Left renal cortex interstitium (tissue), 4 donors: ENCODE data around the gene RELL1. TPM values are rescaled to one million over a fixed set of nuclear protein-coding genes. Genes with fewer than 3 reads are reported as not detected.
A peak's percentile ranks its signal among the peaks of the same experiment; 100 is the strongest.
"Not testable (repeated sequence)": the region's sequence is repeated elsewhere in the genome, so short reads cannot be mapped to it uniquely, and the experiment has no call there.

Source experiments
- DNase-seq, 4 donors: peaks; one replicate each; pipeline ENCODE4 v3.0.0-alpha.2; 2013; ENCODE audit warnings: low read depth in 4 of 4, low spot score in 2 of 4, missing footprints in 1 of 4
- polyA plus RNA-seq, 4 donors: library from polyadenylated mRNA; unstranded; fragments of 120-200 nt; gene quantifications; one replicate each; pipeline ENCODE4 v1.2.1, GENCODE V29; 2013; ENCODE audit not compliant: insufficient read length in 4 of 4

Gene RELL1
- polyA plus RNA-seq, 4 donors, result 9.6 to 10.9 (median 10.5) TPM

DNA sequence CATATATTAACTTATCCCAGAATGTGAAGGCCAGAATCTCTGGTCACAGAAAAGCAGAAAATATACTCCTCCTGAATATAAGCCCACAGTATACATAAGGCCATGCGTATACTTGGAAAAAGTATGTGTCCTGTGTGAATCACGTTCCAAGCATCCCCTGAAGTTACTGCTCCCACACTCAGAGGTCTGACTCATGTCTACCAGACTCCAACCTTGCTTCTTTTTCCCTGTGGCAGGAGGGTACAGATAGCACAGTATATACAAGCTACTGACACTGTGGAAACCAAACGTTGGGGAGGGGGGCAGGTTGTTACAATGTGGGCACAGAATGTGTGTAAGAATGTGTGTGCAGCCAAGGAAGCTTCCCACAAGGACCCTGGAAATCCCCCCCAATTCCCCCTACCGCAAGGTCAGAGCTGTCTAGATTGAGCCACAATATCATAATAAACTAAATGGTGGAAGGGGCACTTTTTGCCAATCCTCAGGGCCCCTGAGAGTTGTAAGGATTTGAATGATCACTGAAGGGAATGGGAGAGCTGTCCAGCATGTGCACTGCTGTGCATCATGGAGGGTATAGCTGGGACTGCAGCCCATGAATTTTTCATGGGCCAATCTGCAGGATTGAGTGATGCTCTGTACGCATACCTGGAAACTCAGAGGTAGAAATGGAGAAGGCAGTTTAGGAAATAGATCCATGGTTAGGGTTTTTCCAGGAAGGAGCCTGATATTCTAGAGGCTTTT lies 7.4 kb upstream of the RELL1 start:
- DNase-seq, result no peak

DNA sequence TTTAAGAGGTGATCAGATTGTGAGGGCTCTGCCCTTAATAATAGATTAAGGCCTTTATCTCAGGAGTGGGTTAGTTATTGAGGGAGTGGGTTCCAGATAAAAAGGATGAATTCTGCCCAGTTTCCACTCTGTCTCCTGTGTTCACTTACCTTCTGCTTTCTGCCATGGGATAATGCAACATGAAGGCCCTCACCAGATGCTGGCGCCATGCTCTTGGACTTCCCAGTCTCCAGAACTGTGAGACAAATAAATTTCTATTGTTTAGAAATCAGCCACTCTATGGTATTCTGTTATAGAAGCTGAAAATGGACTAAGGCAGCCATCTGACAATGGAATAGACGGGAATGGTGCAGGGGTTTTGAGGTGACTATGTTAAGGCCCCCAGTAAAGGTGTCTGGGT lies 6.9 kb upstream of the RELL1 start:
- DNase-seq, result no peak

DNA sequence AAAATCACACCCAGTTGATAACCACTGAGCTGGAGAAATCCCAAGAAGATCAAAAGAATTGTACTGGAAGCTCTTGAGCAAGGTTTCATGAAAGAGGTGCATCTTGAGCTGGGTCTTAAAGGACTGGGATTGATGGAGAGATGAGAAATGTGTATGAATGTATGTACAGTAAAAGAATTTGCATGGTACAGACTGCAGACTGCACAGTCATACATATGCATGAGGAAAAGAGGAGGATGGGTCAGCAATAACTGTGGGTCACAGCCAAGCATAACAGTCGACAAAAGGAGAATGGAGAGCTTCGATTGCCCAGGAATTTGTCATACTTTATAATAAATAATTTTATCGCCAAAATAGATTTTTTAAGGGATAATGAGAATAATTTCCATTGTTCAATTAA lies 4.8 kb upstream of the RELL1 start:
- DNase-seq, result no peak

DNA sequence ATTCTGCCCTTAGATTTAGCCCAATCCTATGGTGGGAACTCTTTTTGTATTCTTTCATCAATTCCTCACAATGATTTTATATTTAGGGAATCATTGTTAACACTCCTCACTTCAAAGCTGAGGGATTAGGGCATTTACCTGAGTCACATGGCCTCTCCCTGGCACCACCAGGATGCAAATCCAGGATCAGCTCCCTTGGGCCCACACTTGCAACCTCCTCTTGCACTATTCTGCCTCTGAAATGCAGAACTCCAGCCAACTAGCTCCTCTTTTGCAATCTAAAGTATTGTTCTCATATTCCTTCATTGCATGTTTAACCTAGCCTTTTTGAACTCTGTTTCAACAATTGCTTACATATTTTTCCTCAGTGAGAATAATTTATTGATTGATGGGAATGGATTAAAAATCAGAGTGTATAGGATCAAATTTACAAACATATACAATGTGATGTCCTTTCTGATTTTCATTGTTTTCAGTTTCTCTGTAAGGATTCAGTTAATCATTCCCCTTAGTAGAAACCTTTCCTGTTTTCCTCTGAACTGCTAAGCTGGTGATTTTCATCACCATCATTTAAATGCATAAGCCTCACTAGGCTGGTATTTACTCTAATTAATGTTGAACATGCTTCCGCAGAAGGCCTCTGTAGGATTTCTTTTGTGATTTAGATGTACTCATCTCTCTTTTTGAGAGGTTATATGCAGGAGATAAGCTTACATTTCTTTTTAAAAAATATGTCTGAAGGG lies 3.3 kb upstream of the RELL1 start:
- DNase-seq, result no peak

DNA sequence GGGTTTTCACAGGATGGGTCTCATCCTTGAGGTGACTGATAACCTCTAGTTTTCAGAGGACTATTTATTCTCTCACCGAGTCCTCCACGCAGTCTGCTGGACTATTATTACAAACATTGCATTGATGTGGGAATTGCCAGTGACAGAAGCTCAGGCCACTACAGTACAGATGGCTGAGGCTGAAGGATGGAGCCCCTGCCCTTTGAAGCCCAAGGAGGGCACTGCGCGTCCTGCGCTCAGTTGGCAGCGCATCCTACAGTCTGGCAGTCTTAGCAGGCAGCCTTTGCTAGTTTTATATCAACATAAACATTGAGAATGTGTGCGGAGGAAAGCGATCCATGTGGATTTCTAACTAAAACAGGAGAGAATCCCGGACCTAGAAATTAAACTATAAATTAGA lies 1.5 kb upstream of the RELL1 start:
- DNase-seq, result no peak

DNA sequence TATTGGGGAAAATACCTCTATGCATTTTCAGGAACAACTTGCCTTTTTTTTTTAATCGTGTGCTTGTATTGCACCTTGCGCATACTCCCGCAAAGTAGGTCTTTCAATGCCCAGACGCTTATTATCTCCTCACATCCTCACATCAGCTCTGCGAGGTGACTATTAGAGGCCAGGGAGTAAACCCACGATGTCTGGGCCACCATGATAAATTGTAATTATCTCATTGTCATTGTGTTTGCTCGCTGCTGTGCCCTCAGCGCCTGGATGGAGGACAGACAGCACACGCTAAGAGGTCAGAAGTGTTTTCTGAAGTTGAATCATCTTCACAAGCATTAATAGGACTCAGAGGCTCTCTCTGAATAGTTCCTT lies 1.0 kb upstream of the RELL1 start:
- DNase-seq, result no peak

DNA sequence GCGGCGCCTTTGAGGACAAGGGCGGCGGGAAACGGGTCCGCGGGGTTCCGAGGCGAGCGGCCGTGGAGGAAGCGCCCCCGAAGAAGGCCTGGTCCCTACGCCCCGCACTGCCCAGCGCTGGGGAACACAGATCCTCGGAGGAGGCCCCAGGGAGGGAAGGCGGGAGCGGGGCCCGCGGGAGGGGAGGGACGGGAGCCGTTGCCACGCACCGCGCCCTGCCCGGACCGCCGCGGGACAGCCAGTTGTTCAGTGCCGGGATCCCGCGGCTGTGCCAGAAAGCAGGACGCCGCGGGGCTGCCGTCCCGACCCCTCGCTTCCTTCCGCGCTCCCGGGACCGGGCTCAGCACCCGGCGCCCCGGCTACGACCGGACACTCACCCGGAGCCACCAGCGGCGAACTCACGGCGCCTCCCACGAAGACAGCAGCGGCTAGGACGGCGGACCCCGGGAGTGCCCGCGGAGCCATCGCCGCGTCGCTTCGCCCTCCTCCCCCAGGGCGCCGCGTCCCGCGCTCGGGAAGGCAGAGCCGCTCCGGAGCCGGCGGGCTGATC lies 278 bp downstream of the RELL1 start:
- DNase-seq, result peak in 1 of 4 donors; percentile 63

DNA sequence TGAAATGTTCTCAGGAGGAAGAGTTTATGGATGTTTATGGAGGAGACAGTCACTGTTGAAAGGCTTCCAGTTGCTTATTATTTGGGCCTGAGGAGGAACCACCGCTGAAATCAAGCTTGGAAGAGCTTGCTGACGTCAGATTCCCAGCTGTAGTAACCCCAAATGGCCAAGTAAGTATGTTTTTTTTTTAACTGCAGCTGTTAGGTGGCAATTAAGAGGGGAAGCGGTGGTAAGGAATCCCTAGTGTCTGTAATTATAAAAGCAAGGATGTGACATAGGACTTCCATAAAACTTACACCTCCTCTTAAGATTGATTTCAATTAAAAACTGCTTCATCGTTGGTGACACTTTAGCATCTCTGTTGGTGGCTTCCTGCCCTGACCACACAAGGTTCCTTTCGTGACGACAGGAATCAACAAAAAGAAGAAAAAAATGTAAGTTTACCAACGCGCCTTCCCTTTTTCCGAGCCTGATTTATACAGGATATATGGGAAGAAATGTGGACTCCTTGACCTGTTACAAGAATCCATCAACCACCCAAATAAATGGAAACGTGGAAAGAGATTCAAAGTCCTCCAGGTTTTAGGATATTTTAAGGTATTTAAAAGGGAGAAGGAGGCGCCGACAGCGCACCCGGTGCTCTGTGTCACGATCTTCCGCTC lies 884 bp downstream of the RELL1 start:
- DNase-seq, result peak in 3 of 4 donors; percentile 36 to 42 (median 41)

DNA sequence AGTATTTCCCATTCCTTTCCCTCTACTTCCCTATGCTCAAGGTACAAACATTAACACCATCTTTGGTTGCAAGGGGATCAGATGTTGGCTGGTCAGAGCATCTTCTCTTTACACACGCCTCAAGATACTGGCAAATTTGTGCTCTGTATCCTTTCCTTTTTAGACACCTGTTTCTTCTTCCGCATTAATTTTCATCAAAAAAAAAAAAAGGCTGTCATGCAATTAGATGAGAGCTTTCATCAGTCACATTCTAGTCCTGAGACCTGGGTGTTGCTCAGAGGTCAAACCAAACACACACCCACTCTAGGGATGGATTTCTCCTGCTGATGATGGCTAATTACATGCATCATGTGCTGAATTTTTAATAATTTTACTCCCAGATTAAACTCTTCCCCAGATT lies 2.0 kb downstream of the RELL1 start:
- no peak for DNase-seq

DNA sequence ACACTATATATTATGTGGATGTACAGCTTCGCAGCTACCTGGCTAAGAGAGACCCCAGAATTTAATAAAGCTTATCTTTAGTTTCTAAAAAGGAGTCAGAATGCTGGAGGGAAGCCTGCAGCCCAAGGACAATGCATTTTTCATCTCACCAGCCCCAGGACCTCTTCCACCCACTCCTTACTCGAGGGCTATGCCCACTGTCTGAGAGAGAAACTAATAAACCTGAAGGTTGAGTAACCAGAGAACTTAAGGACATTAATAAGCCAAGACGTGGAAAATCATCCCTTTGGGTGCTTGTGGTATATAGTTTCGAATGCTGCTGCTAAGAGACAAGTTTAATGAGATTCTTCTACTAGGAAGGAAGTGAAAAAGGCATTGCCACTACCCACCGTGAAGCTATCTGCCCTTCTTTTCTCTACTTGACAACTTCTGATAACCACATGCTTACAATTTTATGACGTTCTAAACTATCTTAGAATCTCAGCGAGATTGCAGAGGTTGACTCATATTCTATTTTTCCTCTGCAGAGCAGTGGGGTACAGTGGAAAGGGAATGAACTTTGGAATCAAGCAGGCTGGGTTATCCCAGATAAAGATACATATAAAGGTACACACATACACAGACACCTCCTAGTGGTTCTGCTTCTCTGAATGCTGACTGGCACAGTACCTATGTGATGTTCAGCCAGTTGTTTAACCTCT lies 3.3 kb downstream of the RELL1 start:
- DNase-seq, result no peak

DNA sequence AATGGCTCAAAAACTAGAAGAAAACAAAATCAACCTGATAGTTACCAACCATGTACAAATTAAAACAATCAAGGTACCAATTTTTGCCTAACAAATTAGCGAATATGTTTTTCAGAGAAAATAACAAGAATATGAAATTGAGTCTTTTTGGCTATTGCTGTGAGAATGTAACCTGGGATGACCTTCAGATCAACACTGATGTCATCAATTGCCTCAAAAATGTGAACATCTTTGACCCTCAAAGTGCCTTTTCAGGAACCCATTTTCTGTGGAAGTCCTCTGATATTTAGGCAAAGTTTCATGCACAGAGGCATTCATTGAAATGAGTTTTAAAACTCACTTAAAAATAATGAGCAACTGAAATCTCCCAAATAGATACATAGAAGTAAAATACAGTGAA lies 6.1 kb downstream of the RELL1 start:
- no peak for DNase-seq

DNA sequence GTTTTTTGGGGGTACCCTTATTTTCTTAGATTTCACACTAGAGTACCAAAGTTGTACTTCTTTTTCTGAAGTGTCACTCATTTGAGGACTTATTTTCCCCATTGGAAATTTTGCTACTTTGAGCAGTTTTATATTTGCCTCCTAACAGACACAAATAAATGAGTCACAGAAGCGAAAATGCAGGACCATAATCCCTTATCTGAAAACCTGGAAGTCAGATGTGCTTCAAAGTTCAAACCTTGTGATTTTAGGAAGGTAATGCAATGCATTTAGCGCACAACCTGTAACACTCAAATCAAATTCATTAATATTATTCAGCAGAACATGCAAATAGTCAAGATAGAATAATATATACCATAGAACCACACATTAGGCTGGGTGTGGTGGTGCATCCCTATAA lies 6.9 kb downstream of the RELL1 start:
- DNase-seq, result no peak

DNA sequence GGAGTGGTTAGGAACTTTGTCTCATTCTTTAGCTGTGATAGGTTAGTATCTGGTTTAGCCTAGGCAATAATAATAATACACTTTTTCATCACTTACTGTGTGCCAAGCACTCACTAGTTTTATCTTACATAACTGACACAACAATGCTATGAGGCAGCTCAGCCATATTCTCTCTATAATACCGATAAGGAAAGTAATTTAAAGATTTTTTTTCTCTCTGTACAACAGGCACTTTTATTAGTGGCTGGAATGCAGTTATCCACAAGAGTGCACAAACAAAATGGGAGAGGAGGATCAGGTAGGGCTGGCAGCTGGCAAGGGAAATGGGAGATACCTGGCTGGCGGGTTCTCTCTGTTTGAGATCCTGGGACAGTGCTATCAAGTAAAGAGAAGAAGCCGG lies 7.6 kb downstream of the RELL1 start:
- DNase-seq, result no peak

DNA sequence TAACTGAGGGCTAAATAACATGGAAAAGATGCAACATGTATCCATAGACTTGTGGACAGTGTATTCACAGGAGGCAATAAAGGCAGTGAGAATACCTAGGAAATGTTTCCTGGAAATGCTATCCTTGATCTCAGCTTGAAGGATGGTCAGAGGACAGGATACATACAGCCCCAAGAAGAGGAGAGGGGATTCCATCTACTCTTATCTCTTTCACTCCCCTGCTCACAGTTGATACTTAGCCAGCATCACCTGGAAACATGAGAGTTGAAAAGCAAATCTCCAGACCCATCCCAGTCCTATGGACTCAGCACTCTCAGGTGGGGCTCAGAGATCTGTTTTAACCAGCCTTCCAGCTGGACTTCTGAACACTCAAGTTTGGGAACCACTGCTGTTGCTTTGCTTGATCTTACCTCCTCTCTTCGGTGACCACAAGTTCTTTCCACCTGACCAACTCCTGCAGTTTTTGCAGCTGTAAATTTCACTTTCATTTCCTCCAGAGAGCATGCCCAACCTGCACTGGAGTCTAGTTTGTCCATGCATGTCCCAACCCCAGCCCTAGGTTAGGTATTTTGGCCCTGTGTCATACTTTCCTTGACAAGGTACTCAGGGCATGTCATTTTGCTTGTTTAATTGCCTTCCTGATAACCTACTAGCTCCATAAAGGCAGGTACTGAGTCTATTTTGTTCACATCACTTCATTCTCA lies 10.4 kb downstream of the RELL1 start:
- DNase-seq, result no peak

DNA sequence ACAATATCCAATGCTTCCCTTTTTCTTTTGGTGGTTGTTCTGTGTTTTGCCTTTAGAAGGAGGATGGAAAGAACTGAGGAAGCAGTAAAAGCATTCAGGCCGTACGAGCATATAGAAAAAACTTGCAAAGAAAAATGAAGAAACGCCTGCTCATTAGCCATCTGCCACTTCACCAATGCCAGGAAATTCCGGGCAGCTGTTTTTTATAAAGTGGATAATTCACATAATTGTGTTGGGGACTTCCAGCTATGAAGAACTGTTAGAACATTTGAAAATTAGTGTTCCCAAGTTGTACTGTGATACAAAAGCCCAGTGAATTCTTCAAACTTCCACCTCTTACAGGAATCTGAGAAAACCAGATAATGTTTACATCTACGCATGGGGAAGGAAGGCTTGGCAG lies 11.7 kb downstream of the RELL1 start:
- no peak for DNase-seq

DNA sequence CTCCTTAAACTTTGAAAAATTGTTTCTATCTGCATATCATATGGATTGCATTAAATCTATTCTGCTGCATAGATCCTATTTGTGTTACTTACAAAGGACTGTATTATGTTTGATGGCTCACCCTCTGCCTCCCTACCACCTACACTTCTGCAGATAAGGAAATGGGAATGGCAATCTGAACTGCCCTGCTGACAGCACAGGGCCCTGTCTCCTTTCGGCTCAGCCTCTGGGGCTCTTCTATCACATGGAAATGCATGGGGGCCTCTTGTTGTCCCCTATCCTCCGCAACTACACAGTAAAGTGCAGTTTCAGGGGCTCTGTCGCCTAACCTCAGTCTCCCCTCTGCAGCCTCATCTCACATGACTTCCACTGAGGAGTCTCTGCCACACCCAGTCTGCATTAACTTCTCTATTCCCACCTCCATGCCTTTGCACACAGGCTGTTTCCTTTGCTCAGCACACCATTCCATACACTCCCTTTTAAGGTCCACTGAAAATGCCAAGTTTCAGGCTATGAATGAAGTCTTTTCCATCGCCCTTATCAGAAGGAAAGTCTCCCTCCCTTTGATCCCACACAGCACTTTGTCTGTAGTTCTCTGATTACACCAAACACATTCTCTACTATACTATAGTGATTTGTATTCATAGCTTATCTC lies 12.5 kb downstream of the RELL1 start:
- DNase-seq, result no peak

DNA sequence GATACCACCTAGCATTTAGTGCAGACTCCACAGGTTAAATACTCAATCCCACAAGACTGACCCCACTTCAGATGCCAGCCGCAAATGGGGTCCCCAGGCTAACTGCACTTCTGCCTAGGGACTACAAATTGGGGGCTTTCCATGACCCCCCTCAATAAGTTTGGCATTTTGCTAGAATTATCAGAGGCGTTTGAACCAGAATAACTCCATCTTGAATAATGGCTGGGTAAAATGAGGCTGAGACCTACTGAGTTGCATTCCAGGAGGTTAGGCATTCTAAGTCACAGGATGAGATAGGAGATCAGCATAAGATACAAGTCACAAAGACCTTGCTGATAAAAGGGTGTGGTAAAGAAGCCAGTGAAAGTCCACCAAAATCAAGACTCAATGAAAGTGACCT lies 15.1 kb downstream of the RELL1 start:
- no peak for DNase-seq

DNA sequence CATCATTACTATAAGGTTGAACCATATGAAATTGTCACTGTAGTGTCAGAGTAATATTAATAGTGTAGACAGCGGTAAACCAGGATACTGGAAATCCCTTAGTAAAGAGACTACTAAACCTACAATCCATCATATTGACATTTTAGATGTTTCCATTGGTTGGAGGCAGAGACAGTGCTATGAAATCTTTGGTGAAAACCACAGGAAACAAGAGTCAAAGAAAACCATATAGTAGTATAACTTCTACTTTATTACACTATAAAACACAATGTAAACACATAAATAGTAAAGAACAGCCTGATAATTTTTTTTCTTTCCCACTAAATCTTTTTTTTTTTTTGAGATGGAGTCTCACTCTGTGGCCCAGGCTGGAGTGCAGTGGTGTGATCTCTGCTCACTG lies 15.9 kb downstream of the RELL1 start:
- DNase-seq, result no peak

DNA sequence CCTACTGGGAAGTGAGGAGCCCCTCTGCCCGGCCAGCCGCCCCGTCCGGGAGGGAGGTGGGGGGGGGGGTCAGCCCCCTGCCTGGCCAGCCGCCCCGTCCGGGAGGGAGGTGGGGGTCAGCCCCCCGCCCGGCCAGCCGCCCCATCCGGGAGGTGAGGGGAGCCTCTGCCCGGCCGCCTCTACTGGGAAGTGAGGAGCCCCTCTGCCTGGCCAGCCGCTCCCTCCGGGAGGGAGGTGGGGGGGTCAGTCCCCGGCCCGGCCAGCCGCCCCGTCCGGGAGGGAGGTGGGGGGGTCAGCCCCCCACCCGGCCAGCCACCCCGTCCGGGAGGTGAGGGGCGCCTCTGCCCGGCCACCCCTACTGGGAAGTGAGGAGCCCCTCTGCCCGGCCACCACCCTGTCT lies 17.1 kb downstream of the RELL1 start:
- DNase-seq, result not testable (repeated sequence)
